Heart left ventricle (tissue), 13 donors: Measurements from ENCODE around the gene DYNC1H1.

Experiments
- CTCF ChIP-seq, 12 donors: fragments of 200-600 bp; sonication (generic) in 4 of 12; IDR thresholded peaks; one replicate each; pipeline versions ENCODE4 v1.5.0 to v1.8.0; 2018 to 2022; ENCODE audit warnings: antibody characterized with exemption in 12 of 12, mild to moderate bottlenecking in 5 of 12
- POLR2A ChIP-seq, 2 donors: fragments of 450-650 bp; IDR thresholded peaks; one replicate each; pipeline ENCODE4 v1.6.1; 2017; ENCODE audit warnings: antibody characterized with exemption in 2 of 2, mild to moderate bottlenecking in 2 of 2, moderate library complexity in 2 of 2
- donor health status: ischemic (EF 13 %, LVEDD 7.1; RV severe dilation, severe dysfunction).
- donor health status: DM: no; HTN: yes; CAD: no.
- donor health status: DM: no; HTN: no; CAD: no.
- donor health status: ischemic (EF 25% LVEDD 6.9; RV normal size, moderate dysfunction).
- donor health status: ischemic (EF 25% LVEDD 5.7; RV mildly dilated, moderate dysfunction).
- donor health status: ischemic (EF 35%, LVEDD 5.7; RV mildly dilated, moderate dysfunction).
- donor health status: nonischemic (EF 11% LVEDD 7.7; RV severe dilation, severe dysfunction).
- donor health status: DM: yes; HTN: yes; CAD: no.
- donor health status: PGD.
- donor health status: ischemic (EF 29% LVEDD 5.4; RV normal size, mild dysfunction).
- donor health status: nonischemic (EF 23%, LVEDD 6.1; RV moderate dilation, normal function).

- TF ChIP-seq POLR2A (IDR thresholded peaks at IDR 0.05) (no peak), CTCF (IDR thresholded peaks at IDR 0.05) (no peak)
Measured at GRCh38 chr14:101972126-101972866, 7.9 kb downstream of the DYNC1H1 start.
